ENCODE data around the gene WWOX. TPM values are rescaled to one million over a fixed set of nuclear protein-coding genes. Genes with fewer than 3 reads are reported as not detected.

The WWOX gene
- total and polyA plus RNA-seq, 2 of the 8 experiments (the other 6 are each of a cell fraction or from before 2014, with no cell fraction given): 5.4 to 16.7 TPM

GRCh38 chr16:79184464-79185030 lies 1085.1 kb downstream of the WWOX start:
- no peak overlapping the region for H3K4ac ChIP-seq (replicated peaks; ENCODE audit: insufficient read length, low read depth, low read length)
- no peak overlapping the region for H3K14ac ChIP-seq (ENCODE audit: insufficient read length)
- H3K9ac ChIP-seq (replicated peaks in 1 of 4; ENCODE audit: extremely low read depth in 1 of 4, low read depth in 3 of 4, low read length in 3 of 4): no peak overlapping the region
- H2BK5ac ChIP-seq (ENCODE audit: low read depth, low read length): no peak overlapping the region
- 87% methylated on average over 2 of the region's 2 CpGs; no CpG with 5 or more reads in 1 of the 2 experiments for WGBS, 2 experiments (ENCODE audit: extremely low coverage in 1 of 2, insufficient coverage in 1 of 2, insufficient read length in 1 of 2, insufficient replicate concordance in 2 of 2, low coverage in 1 of 2, low lambda C conversion rate in 2 of 2, missing lambda C conversion rate in 1 of 2)
- H3K23me2 ChIP-seq (ENCODE audit: low read depth, low read length): no peaks in the 10 kb centered on the region; the same call in 1 of the 2 replicates
- H3K27me3 ChIP-seq (replicated peaks in 1 of 4; ENCODE audit: control insufficient read depth in 3 of 4, extremely low read depth in 1 of 4, insufficient read depth in 3 of 4, low read length in 3 of 4): no peaks in the 10 kb centered on the region
- H3K79me1 ChIP-seq (ENCODE audit: low read depth, low read length): no peaks in the 10 kb centered on the region
- H3K18ac ChIP-seq (ENCODE audit: extremely low read depth, low read length): no peak overlapping the region
- POLR2A ChIA-PET (ENCODE audit: partially characterized antibody): no interaction called here
- peaks cover 0 to 6% (median 5%) of the 10 kb centered on the region in 4 experiments; a peak in 3 of 7 replicates for H3K4me1 ChIP-seq (replicated peaks in 1 of 4; ENCODE audit: control insufficient read depth in 3 of 4, insufficient read depth in 4 of 4, low read length in 3 of 4)
- no peak overlapping the region for H2BK120ac ChIP-seq (replicated peaks; ENCODE audit: low read depth, low read length)
- 0 out of 2 replicates have a peak overlapping the region, but pooled peaks have one; percentile 6 for H2AK5ac ChIP-seq (ENCODE audit: low read depth, low read length)
- no peak overlapping the region for H4K91ac ChIP-seq (replicated peaks; ENCODE audit: insufficient read length, low read length)
- FAIRE-seq (no peak), DNase-seq (ENCODE audit: low read depth in 1 of 2, low spot score in 2 of 2) (no peak)
- no peak overlapping the region for H3K23ac ChIP-seq (ENCODE audit: insufficient read length)
- H3K36me3 ChIP-seq (ENCODE audit: control insufficient read depth in 2 of 4, insufficient read depth in 4 of 4, low read length in 3 of 4): no peaks in the 10 kb centered on the region
- no peak overlapping the region for H3K4me3 ChIP-seq (ENCODE audit: extremely low read depth in 1 of 4, insufficient read depth in 2 of 4, low read depth in 3 of 4, low read length in 4 of 4)
- no peak overlapping the region for H2AFZ ChIP-seq (ENCODE audit: low read length)
- no peak overlapping the region for H2BK12ac ChIP-seq (ENCODE audit: low read depth, low read length)
- H3K27ac ChIP-seq (ENCODE audit: low read depth, low read length): no peak overlapping the region
- no peak overlapping the region for H4K5ac ChIP-seq (ENCODE audit: insufficient read length, low read depth, low read length)
- no peak overlapping the region for H3K56ac ChIP-seq (replicated peaks; ENCODE audit: insufficient read length, low read depth, low read length)
- H4K8ac ChIP-seq (ENCODE audit: extremely low read depth, insufficient read depth, low read length): no peak overlapping the region
- no peak overlapping the region for H2BK15ac ChIP-seq (ENCODE audit: low read length)
- H2BK20ac ChIP-seq (ENCODE audit: low read length): no peak overlapping the region
- H3K79me2 ChIP-seq (ENCODE audit: control insufficient read depth in 1 of 2, insufficient read depth in 2 of 2, low read length in 2 of 2): no peaks in the 10 kb centered on the region
- H3K4me2 ChIP-seq (ENCODE audit: insufficient read depth in 1 of 2, low read depth in 2 of 2, low read length in 2 of 2): no peak overlapping the region
- H3K9me3 ChIP-seq (ENCODE audit: insufficient read depth in 2 of 2, low read depth in 1 of 2, low read length in 1 of 2): no peaks in the 10 kb centered on the region
- no peaks in the 10 kb centered on the region for H4K20me1 ChIP-seq (replicated peaks in 1 of 2; ENCODE audit: control insufficient read depth in 1 of 2, insufficient read depth in 2 of 2, low read length in 2 of 2)
- CTCF ChIA-PET (ENCODE audit: partially characterized antibody): no interaction called here
- no peak for TF ChIP-seq POLR2A (IDR thresholded peaks at IDR 0.05; ENCODE audit: control extremely low read depth in 1 of 2, low read depth in 2 of 2, low read length in 2 of 2)
- no peak for TF ChIP-seq ASH2L (IDR thresholded peaks at IDR 0.05; ENCODE audit: low read length)
- TF ChIP-seq RXRA (IDR thresholded peaks at IDR 0.05; ENCODE audit: insufficient read depth, low read depth, low read length): no peak
- no peak for TF ChIP-seq RAD21 (IDR thresholded peaks at IDR 0.05 in 1 of 2, conservative IDR thresholded peaks at IDR 0.05 in 1 of 2; ENCODE audit: low read depth in 2 of 2, low read length in 2 of 2)
- TF ChIP-seq CBX5 (IDR thresholded peaks at IDR 0.05; ENCODE audit: low read depth, low read length): no peak
- TF ChIP-seq SIN3A (conservative IDR thresholded peaks at IDR 0.05 in 1 of 2, IDR thresholded peaks at IDR 0.05 in 1 of 2; ENCODE audit: low read depth in 1 of 2, low read length in 2 of 2): no peak
- no peak for TF ChIP-seq USF2 (IDR thresholded peaks at IDR 0.05; ENCODE audit: low read length)
- no peak for TF ChIP-seq TAF7 (optimal IDR thresholded peaks at IDR 0.05; ENCODE audit: borderline replicate concordance, low read depth, low read length)
- TF ChIP-seq NANOG (IDR thresholded peaks at IDR 0.05; ENCODE audit: insufficient read depth, low read depth, low read length, poor library complexity, severe bottlenecking): no peak
- TF ChIP-seq SP4 (IDR thresholded peaks at IDR 0.05; ENCODE audit: low read length): no peak
- no peak for TF ChIP-seq BACH1 (IDR thresholded peaks at IDR 0.05; ENCODE audit: low read length)

Data from H1 (cell line).